GM20000 (cell line): ENCODE data around the gene AGT.
"Not testable (repeated sequence)": the region's sequence is repeated elsewhere in the genome, so short reads cannot be mapped to it uniquely, and the experiment has no call there.

ENCODE experiments used
- DNase-seq: peaks from one replicate; pipeline ENCODE4 v3.0.0; 2012; ENCODE audit warnings: low spot score
- CTCF ChIP-seq: IDR thresholded peaks from 2 replicates; pipeline ENCODE4 v1.5.1; 2012; ENCODE audit warnings: mild to moderate bottlenecking, control low read depth; ENCODE audit errors: extremely low read depth, missing control alignments

The AGT gene

GRCh38 chr1:230668227-230668626 lies 45.7 kb downstream of the AGT start:
- no peak for DNase-seq
- TF ChIP-seq CTCF: no peak

DNA sequence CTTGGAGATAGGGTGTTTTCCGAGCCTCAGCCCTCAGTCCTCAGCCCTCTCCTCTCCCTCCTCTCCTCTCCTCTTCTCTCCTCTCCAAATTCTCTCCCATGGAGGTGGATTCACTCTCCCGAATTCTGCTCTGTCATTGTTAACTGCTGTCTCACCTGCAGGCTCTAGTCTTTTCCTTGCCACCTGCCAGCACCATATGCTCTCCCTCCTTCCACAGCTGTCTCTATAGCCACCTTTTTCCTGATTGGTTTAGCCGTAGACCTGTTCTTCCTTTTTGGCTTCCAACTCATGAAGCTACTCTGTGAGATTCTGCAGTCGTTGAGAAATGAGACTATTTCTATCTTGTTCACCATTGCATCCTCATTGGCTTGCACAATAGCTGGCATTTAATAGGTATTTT lies 51.9 kb downstream of the AGT start:
- DNase-seq: no peak
- TF ChIP-seq CTCF: no peak

DNA sequence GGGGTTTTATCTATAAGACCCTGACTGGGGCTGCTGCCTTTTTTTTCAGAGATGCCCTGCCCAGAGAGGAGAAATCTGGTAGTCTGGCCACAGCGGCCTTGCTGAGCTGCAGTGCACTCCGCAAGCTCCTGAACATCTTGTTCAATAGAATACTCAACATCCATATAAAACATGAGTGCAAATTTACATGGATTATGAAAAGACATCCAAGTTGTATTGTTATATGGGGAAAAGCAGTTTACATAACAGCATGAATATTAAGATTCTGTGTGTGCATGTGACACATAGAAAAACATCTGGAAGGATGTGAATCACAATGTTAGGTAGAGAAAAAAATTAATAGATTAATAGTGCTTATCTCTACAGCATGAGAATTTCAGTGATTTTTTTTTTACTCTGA lies 55.2 kb downstream of the AGT start:
- no peak for DNase-seq
- no peak for TF ChIP-seq CTCF

GRCh38 chr1:230658103-230658502 lies 55.8 kb downstream of the AGT start:
- DNase-seq: not testable (repeated sequence)

DNA sequence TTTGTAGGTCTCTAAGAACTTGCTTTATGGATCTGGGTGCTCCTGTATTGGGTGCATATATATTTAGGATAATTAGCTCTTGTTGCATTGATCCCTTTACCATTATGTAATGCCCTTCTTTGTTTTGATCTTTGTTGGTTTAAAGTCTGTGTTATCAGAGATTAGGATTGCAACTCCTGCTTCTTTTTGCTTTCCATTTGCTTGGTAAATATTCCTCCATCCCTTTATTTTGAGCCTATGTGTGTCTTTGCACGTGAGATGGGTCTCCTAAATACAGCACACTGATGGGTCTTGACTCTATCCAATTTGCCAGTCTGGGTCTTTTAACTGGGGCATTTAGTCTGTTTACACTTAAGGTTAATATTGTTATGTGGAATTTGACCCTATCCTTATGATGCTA lies 57.2 kb downstream of the AGT start:
- DNase-seq: not testable (repeated sequence)
